ENCODE measurements around the gene CRX.
"Not testable (repeated sequence)": the region's sequence is repeated elsewhere in the genome, so short reads cannot be mapped to it uniquely, and the experiment has no call there.

Gene CRX

DNA sequence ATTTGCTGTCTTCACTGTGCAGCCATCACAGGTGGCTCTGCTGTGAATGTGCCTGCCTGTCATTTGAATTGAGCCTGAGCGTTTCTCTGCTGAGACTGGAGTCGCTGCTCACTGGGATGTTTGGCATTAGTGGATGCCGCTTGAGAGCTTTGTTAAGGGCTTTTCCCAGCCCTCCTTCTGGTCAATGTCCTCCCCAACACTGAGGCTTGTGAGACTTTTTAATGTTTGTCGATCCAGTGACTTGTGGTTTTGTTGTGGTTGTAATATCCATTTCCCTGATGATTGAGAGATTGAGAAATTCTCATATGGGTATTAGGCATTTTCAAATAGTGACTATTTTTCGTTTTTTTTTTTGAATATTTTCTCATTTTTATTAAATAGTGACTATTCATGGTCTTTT, 39.9 kb downstream of the CRX start:
- FAIRE-seq, result no peak

DNA sequence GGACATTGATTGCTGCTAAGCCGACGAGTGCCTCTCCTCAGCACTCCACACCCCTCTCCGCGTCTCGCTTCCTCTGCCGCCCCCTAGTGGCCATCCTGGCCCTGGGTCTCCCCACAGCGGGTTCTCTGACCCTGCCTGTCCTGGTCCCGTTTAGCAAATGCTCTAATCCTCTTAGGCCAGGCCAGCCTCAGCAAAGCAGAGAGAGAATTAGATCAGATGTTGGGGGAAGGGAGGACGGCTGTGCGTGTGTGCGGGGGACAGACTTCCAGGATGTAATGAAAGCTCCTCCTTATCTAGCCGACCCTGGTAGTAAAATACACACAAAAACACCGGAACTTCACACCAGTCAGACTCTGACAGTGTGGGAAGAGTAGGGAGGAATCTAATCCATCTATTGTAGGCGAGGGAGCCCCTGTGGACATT, 41.8 kb downstream of the CRX start:
- FAIRE-seq, result peak; percentile 77

DNA sequence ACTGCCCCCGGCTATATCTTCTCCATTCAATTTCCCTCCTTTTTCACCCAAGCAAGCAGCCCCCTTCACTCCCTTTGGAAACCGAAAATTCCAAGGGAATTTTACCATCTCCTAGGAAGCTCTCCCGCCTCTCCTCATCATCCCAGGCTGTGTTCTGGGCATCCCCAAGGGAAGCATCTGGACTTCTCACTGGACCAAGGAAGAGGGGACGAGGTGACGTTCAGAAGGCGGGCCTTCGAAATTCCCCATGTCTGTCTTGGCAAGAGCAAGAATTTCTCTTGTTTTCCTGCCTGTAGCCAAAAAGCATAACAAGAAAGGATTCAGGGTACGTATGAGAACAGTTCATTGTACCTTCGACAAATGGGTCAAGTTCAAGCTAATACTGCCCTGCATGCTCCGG, 43.4 kb downstream of the CRX start:
- FAIRE-seq, result no peak

DNA sequence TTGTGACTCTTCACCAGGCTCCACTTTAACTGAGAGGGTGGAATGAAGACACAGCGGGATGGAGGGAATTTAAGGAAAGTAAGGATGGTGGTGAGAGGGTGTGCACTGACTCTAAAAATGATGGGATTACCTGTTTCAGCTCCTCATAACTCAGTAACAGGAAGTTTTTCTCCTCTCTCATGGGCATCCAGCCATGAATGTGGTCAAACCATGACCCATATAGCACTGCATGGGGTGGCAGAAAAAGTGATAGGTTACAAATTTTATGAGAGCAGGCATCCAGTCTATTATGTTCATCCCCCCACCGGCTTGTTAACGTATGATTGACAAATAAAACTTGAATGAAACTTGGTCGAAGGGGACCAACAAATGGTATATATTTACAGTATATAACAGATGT, 57.2 kb downstream of the CRX start:
- no peak for FAIRE-seq

DNA sequence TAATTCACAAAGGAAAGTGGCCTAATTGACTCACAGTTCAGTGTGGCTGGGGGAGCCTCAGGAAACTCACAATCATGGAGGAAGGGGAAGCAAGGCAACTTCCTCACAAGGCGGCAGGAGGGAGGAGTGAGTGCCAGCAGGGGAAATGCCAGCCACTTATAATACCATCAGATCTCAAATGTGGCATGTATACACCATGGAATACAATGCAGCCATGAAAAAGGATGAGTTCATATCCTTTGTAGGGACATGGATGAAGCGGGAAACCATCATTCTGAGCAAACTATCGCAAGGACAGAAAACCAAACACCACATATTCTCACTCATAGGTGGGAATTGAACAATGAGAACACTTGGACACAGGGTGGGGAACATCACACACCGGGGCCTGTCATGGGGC, 57.6 kb downstream of the CRX start:
- not testable (repeated sequence) for FAIRE-seq

DNA sequence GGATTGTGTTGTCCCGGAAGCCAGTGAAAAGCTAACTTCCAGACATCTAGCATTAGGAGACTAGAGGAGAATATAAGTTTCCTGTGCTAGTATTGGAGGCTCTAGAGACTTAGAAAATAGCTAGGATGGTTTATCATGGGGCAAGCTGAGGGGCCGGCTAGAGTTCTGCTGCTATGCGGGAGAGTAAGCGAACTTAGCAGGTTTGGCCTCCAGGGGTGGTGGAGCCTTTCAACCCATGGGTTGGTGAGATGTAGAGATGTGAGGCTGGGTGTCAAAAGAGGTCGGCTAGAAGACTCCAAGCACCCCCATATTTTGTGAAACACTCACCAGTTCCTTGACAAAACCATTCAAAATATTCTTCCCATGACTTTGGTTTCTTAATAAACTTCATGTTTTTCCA, 60.0 kb downstream of the CRX start:
- FAIRE-seq, result no peak

DNA sequence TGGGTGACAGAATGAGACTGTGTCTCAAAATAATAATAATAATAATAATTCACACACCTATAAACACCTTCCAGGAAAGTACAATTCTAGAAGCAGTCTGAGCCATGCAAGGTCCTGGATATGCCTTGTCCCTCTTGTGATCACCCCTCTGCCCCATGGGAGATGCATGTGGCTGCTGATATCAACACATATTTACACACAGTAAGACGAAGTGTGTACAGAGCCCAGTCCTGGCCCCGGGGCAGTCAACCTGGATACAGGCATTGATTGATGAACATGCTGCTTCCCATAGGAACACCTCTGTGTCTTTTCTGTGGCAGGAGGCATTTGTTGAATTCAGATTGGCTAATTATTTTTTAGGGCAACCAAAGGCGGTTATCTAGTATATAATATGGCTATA, 61.2 kb downstream of the CRX start:
- FAIRE-seq, result no peak

DNA sequence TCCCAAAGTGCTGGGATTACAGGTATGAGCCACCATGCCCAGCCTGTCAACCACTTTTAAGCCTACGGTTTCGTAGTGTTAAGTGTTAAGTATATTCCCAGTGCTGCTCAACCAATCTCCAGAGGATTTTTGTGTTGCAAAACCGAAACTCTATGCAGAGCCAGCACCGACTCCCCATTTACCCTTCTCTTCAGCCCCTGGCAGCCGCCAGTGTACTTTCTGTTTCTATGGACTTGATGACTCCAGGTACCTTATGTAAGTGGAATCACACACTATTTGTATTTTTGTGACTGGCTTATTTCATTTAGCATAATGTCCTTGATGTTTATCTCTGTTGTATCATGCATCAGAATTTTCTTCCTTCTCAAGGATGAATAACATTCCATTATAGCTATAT, 63.3 kb downstream of the CRX start:
- FAIRE-seq, result no peak

DNA sequence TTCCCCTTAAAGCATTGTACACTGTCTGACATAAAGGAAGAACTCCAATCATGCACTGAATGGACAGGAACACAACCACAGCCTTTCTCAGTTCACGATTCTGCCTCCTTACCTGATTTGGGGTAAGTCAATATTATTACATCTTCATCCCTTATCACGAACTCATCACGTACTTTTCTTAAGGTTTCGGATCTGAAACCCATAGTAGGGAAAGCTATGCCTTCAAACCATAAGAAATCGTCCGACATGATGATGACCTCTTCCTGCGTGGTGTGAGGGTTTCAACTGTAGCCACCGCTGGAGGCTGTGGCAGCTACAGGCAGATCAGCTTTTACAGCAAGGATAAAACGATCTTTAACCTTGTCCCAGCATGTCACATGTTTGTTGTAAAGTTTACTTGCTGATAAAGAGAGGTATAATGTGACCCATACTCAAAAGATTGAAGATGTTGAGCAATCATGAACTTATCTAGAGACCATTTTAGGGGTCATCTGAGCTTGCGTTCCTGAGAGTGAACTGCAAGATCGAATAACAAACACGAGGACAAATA, 64.3 kb downstream of the CRX start, which contains the start of gene SULT2A1:
Gene SULT2A1, minus strand, starts transcription at position 306 of the 550 bp plus-strand sequence. Its CDS starts 58 bp downstream, at position 248.
- no peak for FAIRE-seq

DNA sequence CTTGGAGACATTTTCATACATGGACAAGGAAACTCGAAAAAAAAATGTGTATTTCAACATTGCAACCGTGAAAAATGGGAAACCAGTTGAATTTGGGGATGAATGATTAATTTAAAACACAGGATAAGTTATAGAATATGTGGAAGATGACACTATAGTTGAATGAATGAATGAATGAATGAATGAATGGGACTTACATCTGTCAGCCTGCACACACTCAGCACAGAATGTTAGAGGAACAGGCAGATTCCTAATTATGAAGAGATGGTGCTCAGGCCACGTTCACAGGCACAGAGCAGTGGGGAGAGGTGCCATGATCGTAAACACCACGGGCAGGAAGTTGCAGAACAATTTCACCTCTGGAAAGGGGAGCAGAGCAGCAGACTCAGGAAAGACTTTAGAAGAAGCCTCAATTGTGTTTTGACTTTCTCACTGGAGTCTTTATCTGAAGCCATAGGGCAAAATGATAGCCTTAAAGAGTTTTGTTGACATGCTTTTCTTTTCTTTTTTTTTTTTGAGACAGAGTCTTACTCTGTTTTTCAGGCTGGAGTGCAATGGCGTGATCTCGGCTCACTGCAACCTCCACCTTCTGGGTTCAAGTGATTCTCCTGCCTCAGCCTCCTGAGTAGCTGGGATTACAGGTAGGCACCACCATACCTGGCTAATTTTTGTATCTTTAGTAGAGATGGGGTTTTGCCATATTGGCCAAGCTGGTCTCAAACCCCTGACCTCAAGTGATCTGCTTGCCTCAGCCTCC, 69.3 kb downstream of the CRX start:
- FAIRE-seq, result no peak

DNA sequence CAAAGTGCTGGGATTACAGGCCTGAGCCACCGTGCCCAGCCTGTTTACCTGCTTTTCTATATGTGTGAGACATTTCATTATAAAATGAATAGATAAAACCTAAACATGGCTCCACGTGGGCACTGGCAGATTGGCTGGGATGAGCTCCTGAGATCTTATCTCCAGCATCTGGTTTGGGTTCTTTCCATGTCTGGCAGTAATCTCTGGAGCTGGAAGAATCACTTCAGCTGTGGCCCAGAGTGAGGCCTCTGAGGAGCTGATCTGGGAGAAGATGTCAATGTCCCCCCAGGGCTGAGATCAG, 69.8 kb downstream of the CRX start:
- no peak for FAIRE-seq

DNA sequence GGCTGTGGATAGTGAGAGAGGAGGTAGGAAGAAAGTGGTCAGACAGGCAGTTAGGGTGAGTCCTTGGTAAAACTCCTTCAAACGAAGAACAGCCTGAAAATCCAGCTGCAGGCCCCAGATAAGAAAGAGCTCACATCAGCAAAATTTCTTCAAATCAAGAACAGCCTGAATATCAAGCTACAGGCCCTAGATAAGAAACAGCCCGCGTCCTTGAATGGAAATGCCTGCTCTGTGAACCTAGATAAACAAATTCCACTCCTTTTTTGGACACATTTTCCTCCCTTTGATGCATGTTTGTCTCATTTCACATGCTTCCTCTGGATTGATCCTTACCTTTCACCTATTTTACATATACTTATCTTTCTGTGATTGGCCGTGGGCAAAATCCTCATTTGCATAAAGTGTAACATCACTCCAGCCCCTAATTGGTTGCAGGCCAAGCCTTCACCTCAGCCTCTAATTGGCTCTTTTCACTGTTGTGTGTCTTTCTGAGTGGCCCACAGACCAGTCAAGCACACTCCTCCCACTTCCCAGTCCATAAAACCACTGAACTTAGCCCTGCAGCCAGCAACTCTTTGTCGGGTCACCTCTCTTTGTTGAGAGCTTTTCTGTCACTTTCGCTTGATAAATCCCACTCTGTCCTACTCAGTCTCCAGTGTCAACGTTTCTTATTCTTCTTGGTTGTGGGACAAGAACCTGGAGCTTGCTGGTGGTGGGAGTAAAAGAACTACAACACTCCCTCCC, 70.4 kb downstream of the CRX start:
- no peak for FAIRE-seq
